K562 (cell line): Measurements from ENCODE around the gene WDR64. TPM values are rescaled to one million over a fixed set of nuclear protein-coding genes. Genes with fewer than 3 reads are reported as not detected.
"Not testable (repeated sequence)": the region's sequence is repeated elsewhere in the genome, so short reads cannot be mapped to it uniquely, and the experiment has no call there.

ENCODE experiments used
- ARNT ChIP-seq, 2 experiments: fragments of 450-650 bp; IDR thresholded peaks; 2 replicates each; pipeline ENCODE4 v1.6.1; 2016; ENCODE audit warnings: mild to moderate bottlenecking in 1 of 2
- BCOR ChIP-seq: fragments of 450-650 bp; IDR thresholded peaks from 2 replicates; pipeline ENCODE4 v1.6.1; 2016
- BRD9 ChIP-seq: fragments of 450-650 bp; IDR thresholded peaks from 2 replicates; pipeline ENCODE4 v1.6.1; 2018; ENCODE audit warnings: low read depth; ENCODE audit not compliant: partially characterized antibody
- DIDO1 ChIP-seq: fragments of 450-650 bp; IDR thresholded peaks from 2 replicates; pipeline ENCODE4 v1.6.1; 2016; ENCODE audit warnings: low read depth, missing biosample characterization, missing genetic modification characterization
- HDAC1 ChIP-seq, 2 experiments: fragments of 450-650 bp; IDR thresholded peaks; 2 replicates each; pipeline ENCODE4 v1.6.1; 2016 to 2017; ENCODE audit warnings: inconsistent platforms in 1 of 2, mild to moderate bottlenecking in 1 of 2, moderate library complexity in 1 of 2
- MYBL2 ChIP-seq, 2 experiments: fragments of 450-650 bp in 1 of 2; sonication (generic) in 1 of 2; formaldehyde crosslinking in 1 of 2; IDR thresholded peaks; 2 replicates each; pipeline versions ENCODE4 v1.6.1 to v1.8.1; 2017 to 2022; ENCODE audit warnings: borderline replicate concordance in 1 of 2, inconsistent platforms in 1 of 2, low read depth in 1 of 2, mild to moderate bottlenecking in 1 of 2, missing genetic modification reagents in 1 of 2, moderate library complexity in 1 of 2
- NBN ChIP-seq: fragments of 450-650 bp; IDR thresholded peaks from 2 replicates; pipeline ENCODE4 v1.6.1; 2016; ENCODE audit warnings: low read depth, mild to moderate bottlenecking
- polyA plus RNA-seq, 8 experiments: library from polyadenylated mRNA; depleted of rRNA in 4 of 8; stranded (reverse) in 5 of 8; unstranded in 3 of 8; fragments of >200 nt; fragmentation: Nextera tagmentation in 2 of 8; fragmentation: Illumina TruSeq in 1 of 8; extraction: Ambion mirVana in 2 of 8; extraction: Trizol in 1 of 8; gene quantifications; 2 replicates each; pipeline versions ENCODE4 v1.2.1 to v1.2.3, GENCODE V29; 2011 to 2014; ENCODE audit warnings: inconsistent platforms in 1 of 8, missing spikeins in 1 of 8
- total RNA-seq, 7 experiments: library from RNA; depleted of rRNA in 6 of 7; stranded (reverse); fragments of >200 nt in 6 of 7; fragmentation: Illumina TruSeq in 2 of 7; extraction: Trizol in 2 of 7; gene quantifications; 2 replicates each; pipeline versions ENCODE4 v1.2.1 to v1.2.3, GENCODE V29; 2011 to 2021; ENCODE audit warnings: low replicate concordance in 1 of 7
- TF ChIP-seq, protein P1 (sequence below), 2 experiments: fragments of 450-650 bp; IDR thresholded peaks; 2 replicates each; pipeline ENCODE4 v1.6.1; 2016
- TF ChIP-seq, protein P2 (sequence below): IDR thresholded peaks from 2 replicates; pipeline ENCODE4 v1.6.1; 2016; ENCODE audit warnings: missing genetic modification characterization, missing compliant biosample characterization
- TF ChIP-seq, protein P3 (sequence below): fragments of 450-650 bp; IDR thresholded peaks from 2 replicates; pipeline ENCODE4 v1.6.1; 2017; ENCODE audit warnings: antibody characterized with exemption
- TF ChIP-seq, protein P4 (sequence below): fragments of 450-650 bp; IDR thresholded peaks from 2 replicates; pipeline ENCODE4 v1.6.1; 2016; ENCODE audit warnings: mild to moderate bottlenecking, moderate library complexity

WDR64 gene
- total and polyA plus RNA-seq, 9 of the 15 experiments (the other 6 are each of a cell fraction or from before 2014, with no cell fraction given), result 0.06 to 0.29 (median 0.19) TPM; not detected in 5

DNA sequence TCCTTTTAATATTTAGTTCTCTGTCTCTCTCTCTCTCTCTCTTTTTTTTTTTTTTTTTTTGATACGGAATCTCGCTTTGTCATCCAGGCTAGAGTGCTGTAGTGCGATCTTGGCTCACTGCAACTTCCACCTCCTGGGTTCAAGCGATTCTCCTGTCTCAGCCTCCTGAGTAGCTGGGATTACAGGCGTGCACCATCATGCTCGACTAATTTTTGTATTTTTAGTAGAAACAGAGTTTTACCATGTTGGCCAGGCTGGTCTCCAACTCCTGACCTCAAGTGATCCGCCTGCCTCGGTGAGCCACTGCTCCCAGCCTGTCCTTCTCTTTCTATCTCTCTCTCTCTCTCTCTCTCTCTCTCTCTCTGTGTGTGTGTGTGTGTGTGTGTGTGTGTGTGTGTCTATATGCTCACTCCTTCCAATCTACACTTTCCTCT is 83.4 kb downstream of the WDR64 start (continued):
- TF ChIP-seq, protein P1, sequence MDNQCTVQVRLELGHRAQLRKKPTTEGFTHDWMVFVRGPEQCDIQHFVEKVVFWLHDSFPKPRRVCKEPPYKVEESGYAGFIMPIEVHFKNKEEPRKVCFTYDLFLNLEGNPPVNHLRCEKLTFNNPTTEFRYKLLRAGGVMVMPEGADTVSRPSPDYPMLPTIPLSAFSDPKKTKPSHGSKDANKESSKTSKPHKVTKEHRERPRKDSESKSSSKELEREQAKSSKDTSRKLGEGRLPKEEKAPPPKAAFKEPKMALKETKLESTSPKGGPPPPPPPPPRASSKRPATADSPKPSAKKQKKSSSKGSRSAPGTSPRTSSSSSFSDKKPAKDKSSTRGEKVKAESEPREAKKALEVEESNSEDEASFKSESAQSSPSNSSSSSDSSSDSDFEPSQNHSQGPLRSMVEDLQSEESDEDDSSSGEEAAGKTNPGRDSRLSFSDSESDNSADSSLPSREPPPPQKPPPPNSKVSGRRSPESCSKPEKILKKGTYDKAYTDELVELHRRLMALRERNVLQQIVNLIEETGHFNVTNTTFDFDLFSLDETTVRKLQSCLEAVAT (IDR thresholded peaks at IDR 0.05), result peak; percentile 64 to 78
- TF ChIP-seq, protein P2, sequence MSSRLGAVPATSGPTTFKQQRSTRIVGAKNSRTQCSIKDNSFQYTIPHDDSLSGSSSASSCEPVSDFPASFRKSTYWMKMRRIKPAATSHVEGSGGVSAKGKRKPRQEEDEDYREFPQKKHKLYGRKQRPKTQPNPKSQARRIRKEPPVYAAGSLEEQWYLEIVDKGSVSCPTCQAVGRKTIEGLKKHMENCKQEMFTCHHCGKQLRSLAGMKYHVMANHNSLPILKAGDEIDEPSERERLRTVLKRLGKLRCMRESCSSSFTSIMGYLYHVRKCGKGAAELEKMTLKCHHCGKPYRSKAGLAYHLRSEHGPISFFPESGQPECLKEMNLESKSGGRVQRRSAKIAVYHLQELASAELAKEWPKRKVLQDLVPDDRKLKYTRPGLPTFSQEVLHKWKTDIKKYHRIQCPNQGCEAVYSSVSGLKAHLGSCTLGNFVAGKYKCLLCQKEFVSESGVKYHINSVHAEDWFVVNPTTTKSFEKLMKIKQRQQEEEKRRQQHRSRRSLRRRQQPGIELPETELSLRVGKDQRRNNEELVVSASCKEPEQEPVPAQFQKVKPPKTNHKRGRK (tag), result 0 out of 2 replicates have a peak, but pooled peaks have one; percentile 47
- TF ChIP-seq ARNT (IDR thresholded peaks at IDR 0.05) (peak; percentile 69 to 81; a peak in 1 of 4 replicates), MYBL2 (IDR thresholded peaks at IDR 0.05; ENCODE audit: low read depth) (peak; percentile 26; the same call in 1 of the 2 replicates), HDAC1 (IDR thresholded peaks at IDR 0.05) (peak in 1 of 2 experiments; percentile 87; a peak in 2 of 4 replicates), BCOR (peak; percentile 62; the same call in 1 of the 2 replicates), DIDO1 (tag) (peak; percentile 78; the same call in 1 of the 2 replicates), BRD9 (peak; percentile 58), NBN (peak; percentile 88)
- TF ChIP-seq, protein P3, sequence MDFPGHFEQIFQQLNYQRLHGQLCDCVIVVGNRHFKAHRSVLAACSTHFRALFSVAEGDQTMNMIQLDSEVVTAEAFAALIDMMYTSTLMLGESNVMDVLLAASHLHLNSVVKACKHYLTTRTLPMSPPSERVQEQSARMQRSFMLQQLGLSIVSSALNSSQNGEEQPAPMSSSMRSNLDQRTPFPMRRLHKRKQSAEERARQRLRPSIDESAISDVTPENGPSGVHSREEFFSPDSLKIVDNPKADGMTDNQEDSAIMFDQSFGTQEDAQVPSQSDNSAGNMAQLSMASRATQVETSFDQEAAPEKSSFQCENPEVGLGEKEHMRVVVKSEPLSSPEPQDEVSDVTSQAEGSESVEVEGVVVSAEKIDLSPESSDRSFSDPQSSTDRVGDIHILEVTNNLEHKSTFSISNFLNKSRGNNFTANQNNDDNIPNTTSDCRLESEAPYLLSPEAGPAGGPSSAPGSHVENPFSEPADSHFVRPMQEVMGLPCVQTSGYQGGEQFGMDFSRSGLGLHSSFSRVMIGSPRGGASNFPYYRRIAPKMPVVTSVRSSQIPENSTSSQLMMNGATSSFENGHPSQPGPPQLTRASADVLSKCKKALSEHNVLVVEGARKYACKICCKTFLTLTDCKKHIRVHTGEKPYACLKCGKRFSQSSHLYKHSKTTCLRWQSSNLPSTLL, result 0 out of 2 replicates have a peak, but pooled peaks have one; percentile 24
- TF ChIP-seq, protein P4, sequence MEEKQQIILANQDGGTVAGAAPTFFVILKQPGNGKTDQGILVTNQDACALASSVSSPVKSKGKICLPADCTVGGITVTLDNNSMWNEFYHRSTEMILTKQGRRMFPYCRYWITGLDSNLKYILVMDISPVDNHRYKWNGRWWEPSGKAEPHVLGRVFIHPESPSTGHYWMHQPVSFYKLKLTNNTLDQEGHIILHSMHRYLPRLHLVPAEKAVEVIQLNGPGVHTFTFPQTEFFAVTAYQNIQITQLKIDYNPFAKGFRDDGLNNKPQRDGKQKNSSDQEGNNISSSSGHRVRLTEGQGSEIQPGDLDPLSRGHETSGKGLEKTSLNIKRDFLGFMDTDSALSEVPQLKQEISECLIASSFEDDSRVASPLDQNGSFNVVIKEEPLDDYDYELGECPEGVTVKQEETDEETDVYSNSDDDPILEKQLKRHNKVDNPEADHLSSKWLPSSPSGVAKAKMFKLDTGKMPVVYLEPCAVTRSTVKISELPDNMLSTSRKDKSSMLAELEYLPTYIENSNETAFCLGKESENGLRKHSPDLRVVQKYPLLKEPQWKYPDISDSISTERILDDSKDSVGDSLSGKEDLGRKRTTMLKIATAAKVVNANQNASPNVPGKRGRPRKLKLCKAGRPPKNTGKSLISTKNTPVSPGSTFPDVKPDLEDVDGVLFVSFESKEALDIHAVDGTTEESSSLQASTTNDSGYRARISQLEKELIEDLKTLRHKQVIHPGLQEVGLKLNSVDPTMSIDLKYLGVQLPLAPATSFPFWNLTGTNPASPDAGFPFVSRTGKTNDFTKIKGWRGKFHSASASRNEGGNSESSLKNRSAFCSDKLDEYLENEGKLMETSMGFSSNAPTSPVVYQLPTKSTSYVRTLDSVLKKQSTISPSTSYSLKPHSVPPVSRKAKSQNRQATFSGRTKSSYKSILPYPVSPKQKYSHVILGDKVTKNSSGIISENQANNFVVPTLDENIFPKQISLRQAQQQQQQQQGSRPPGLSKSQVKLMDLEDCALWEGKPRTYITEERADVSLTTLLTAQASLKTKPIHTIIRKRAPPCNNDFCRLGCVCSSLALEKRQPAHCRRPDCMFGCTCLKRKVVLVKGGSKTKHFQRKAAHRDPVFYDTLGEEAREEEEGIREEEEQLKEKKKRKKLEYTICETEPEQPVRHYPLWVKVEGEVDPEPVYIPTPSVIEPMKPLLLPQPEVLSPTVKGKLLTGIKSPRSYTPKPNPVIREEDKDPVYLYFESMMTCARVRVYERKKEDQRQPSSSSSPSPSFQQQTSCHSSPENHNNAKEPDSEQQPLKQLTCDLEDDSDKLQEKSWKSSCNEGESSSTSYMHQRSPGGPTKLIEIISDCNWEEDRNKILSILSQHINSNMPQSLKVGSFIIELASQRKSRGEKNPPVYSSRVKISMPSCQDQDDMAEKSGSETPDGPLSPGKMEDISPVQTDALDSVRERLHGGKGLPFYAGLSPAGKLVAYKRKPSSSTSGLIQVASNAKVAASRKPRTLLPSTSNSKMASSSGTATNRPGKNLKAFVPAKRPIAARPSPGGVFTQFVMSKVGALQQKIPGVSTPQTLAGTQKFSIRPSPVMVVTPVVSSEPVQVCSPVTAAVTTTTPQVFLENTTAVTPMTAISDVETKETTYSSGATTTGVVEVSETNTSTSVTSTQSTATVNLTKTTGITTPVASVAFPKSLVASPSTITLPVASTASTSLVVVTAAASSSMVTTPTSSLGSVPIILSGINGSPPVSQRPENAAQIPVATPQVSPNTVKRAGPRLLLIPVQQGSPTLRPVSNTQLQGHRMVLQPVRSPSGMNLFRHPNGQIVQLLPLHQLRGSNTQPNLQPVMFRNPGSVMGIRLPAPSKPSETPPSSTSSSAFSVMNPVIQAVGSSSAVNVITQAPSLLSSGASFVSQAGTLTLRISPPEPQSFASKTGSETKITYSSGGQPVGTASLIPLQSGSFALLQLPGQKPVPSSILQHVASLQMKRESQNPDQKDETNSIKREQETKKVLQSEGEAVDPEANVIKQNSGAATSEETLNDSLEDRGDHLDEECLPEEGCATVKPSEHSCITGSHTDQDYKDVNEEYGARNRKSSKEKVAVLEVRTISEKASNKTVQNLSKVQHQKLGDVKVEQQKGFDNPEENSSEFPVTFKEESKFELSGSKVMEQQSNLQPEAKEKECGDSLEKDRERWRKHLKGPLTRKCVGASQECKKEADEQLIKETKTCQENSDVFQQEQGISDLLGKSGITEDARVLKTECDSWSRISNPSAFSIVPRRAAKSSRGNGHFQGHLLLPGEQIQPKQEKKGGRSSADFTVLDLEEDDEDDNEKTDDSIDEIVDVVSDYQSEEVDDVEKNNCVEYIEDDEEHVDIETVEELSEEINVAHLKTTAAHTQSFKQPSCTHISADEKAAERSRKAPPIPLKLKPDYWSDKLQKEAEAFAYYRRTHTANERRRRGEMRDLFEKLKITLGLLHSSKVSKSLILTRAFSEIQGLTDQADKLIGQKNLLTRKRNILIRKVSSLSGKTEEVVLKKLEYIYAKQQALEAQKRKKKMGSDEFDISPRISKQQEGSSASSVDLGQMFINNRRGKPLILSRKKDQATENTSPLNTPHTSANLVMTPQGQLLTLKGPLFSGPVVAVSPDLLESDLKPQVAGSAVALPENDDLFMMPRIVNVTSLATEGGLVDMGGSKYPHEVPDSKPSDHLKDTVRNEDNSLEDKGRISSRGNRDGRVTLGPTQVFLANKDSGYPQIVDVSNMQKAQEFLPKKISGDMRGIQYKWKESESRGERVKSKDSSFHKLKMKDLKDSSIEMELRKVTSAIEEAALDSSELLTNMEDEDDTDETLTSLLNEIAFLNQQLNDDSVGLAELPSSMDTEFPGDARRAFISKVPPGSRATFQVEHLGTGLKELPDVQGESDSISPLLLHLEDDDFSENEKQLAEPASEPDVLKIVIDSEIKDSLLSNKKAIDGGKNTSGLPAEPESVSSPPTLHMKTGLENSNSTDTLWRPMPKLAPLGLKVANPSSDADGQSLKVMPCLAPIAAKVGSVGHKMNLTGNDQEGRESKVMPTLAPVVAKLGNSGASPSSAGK, result 0 out of 2 replicates have a peak, but pooled peaks have one; percentile 31
- TF ChIP-seq MYBL2 (CRISPR knock-in tag; IDR thresholded peaks at IDR 0.05; ENCODE audit: borderline replicate concordance), result not testable (repeated sequence)
